HG03575 (cell line): Measurements from ENCODE around the gene SNX10.

Source experiments
- ATAC-seq: cut with Tn5 transposase; IDR thresholded peaks from one replicate; pipeline ENCODE4 v1.9.1; 2021; ENCODE audit not compliant: unreplicated experiment, insufficient number of reproducible peaks, low FRiP score; ENCODE audit errors: extremely low read depth

The SNX10 gene

DNA sequence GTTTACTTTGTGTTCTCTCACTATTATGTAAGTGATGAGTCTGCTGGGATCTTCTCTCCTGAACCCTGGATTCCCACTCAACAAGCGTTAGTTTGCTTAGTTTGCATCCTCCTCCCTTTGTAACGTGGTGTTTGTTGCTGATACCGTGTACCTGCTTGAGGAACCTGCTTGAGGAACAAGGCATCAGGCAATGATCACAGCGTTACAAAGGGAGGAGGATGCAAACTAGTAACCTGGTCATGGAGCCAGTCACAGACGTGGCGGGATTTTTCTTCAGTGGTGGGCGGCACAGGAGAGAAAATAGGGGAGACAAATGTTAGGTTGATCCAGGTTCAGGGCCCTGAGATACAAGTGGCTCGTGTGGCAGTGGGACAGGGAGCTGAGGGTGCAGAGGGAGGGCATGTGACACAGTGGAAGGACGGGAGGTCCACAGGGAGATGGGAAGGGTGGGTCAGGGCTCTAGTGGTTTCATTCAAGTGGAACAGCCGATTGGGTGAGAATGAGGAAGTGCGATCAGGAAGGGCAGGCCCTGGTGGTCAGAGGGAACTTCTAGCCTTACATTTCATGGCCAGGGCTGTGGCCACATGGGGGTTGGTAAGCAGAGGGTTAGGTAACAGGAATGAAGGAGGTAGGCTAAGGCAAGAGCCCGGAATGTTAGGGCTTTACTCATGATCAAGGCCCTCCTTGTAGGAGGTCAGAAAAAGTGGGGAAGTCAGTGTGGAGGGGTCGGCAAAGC lies 38.0 kb downstream of the SNX10 start:
- no peak for ATAC-seq

DNA sequence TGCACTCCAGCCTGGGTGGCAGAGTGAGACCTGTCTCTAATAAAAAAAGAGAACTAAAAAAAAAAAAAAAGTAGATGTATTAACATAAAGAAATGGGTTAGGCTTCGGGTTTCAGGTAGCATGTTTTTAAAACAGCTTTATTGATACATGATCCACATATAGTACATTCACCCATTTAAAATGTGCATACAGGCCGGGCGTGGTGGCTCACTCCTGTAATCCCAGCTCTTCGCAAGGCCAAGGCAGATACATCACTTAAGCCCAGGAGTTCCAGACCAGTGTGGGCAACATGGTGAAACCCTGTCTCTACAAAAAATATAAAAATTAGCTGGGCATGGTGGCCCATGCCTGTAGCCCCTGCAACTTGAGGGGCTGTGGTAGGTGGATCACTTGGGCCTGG lies 39.5 kb downstream of the SNX10 start:
- no peak for ATAC-seq

DNA sequence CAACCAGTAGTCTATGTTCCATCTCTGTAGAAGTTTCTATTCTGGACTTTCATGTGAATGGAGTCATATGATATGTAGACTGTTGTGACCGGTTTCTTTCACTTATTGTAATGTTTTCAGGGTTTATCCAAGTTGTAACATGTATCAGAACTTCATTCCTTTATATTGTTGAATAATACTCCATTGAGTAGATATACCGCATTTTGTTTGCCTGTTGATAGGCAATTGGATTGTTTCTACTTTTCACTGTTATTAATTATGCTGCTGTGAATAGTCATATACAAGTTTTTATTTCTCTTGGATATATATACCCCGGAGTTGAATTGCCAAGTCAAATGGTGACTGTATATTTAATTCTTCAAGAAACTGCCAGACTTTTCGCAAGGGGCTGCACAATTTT lies 40.1 kb downstream of the SNX10 start:
- no peak for ATAC-seq

DNA sequence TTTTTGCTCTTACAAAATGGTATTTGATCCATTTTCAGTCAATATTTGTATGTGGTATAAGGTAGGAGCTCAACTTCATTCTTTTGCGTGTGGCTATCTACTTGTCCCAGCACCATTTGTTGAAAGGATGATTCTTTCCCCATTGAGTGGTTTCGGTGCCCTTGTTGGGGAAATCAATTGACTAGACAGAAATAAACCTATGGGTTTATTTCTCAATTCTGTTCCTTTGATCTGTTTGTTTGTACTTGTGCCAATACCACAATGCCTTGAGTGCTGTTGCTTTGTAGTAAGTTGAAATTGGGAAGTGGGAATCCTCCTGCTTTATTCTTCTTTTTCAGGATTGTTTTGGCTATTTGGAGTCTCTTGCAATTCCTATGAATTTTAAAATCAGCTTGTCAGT lies 41.0 kb downstream of the SNX10 start:
- no peak for ATAC-seq

DNA sequence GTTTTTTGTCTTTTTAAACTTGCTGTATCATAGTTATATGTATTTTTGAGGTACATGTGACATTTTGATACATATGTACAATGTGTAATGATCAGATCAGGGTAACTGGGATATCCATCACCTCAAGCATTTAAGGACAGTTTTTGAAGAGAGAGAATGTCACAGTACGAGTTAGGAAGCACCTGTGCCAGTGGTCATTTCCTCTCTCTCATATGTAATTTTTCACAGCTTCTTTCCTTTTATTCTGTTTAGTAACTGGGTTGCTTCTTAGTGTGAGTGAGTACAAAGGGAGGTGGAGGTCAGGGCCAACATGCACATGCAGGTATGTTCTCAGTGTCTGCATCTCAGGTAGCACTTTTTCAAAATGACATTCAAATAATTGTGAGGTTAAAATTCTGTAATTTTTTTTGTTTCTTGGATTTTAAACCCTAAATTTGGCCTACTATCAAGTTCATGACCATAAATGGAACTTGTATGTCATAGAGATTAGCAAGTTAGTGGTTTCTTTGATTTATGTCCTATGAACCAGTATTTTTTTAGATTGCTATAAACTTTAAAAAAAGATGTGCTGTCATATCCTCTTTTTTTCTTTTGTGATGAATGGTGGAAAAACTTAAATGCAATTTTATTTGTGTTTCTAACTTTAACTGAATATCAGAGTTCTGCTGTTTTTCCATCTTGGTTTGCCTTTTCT lies 42.7 kb downstream of the SNX10 start:
- ATAC-seq = no peak

DNA sequence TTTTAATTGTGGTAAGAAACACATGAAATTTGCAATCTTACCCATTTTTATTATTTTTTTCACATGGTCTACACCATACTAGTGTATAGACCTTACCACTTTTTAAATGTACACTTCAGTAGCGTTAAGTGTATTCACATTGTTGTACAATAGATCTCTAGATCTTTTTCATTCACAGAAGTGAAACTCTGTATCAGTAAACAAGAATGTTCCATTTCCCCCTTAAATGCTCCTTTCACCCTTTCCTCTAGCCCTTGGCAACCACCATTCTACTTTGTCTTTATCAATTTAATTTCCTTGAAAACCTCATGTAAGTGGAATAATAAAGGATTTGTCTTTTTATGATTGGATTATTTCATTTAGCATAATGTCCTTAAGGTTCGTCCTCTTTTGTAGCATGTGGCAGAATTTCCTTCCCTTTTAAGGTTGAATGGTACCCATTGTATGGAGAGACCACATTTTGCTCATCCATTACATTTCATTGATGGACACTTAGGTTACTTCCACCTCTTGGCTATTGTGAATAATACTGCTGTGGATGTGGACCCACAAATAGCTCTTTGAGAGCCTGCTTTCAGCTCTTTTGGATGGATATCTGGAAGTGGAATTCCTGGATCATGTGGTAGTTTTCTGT lies 45.7 kb downstream of the SNX10 start:
- ATAC-seq = no peak

DNA sequence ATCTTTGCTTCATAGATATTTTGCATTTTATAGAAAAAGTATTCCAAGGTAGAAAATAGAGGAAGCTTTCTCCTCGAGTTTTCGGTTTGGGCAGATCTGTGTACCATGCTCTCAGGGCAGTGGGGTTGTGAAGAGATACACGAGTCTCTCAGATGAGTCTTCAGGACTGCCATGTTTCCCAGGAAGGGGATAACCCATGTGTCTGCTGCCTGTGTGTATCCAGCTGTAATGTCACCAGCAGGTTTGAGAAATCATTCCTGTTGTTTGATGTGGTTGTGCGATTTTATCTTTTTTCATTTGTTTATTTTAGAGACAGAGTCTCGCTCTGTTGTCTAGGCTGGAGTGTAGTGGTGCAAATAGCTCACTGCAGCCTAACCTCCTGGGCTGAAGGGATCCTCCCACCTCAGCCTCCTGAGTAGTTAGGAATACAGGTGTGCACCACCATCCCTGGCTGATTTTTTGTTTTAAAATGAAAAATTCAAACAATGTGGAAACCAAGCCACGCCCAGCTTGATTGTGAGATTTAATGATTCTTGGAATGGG lies 48.9 kb downstream of the SNX10 start:
- no peak for ATAC-seq

DNA sequence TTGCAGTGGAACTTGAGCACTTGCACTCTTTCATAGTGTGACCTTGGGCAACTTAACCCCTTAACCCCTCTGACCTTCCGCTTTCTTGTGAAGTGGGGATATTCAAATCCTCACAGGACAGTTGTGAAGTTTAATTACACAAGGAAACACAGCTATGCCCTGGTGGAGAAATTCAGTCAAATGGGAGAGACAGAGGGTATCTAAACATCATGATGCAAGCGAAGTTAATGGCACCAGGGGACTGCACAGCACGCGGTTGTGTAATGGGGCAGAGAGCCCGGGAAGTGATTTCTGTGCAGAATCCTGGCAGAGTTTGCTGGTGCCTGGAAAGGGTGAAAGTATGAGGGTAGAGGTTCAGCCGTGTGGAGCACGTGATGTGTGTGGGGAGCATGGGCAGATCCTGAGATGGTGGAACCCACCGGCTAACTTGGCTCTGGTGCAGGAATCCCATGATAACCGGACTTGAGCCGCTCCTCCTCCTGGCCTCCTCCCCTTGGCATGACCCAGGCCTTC lies 51.7 kb downstream of the SNX10 start:
- no peak for ATAC-seq

DNA sequence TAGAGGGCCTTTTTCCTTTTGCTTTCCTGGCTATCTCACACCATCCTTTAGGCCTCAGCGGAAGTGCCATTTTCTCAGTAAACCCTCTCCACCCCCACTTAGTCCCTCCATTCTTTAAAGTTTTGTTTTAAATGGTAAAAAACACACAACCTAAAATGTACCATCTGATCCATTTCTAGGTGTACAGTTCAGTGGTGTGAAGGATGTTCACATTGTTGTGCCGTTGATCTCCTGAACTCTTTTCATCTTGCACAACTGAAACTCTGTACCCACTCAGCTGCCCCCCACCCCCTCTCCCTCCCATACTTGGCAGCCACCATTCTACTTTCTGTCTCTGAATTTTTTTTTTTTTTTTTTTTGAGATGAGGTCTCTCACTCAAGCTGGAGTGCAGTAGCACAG lies 52.2 kb downstream of the SNX10 start:
- ATAC-seq = no peak

DNA sequence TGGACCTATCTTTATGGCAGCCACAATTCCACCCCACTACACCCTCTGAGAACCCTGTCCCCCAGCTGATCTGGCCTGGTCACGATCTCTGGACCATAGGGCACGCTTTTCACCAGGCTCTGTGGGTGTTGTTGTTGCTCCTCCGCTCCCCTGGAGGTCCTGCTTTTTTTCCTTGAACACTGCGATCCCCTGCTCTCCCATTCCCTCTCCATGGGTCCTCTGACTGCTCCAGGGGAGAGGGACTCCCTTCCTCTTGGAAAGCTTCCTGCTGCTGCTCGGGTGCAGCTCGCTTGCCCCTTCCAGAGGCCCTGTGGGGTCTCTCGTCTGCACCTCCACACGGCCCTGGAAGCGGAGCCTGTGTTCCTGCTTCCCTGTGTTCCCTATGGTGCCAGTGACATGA lies 53.5 kb downstream of the SNX10 start:
- ATAC-seq = no peak

DNA sequence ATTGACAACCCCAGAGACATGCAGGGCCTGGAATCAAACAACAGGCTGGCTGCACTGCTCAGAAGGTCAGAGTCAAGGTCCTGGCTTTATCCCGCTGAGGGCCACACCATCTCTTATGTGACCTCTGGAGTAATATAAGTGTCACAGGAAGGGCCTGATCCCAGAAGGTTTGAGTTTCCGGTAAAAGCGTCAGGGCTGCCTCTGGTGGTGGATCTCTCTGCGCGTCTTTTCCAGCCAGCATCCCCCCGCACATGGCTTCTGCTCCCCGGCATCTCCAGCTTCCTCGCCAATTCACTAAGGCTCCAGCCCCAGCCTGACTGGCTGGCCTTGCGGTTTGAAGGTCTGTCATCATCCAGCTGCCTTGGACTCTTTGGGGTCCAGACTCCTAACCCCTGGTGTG lies 54.2 kb downstream of the SNX10 start:
- ATAC-seq = no peak

DNA sequence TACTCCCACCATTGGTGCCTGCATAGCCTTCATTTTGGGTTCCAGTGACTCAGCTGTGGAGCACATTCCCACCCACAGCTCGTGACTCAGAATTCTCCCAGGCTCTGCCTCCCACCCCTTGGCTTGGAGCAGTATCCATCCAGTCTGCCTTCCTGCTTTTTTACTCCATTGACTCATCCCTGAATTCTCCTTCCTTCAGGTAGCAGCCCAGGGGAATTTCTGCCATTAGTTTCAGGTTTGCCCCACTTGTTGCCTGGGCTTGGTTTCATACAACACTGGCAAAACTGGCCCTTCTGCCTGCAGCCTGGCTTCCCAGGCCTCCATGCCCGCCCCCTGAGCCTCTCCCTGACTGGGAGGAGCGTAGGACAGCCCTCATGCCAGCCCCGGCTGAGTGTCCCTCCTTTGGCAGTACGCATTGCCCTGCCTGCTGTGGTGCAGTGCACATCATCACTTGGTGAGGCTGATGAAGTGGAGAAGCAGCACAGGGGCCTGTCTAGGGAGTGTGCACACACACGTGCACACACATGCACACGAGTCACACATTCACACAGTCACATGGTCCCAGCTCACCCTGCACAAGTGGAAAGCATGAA lies 55.0 kb downstream of the SNX10 start:
- ATAC-seq = no peak

DNA sequence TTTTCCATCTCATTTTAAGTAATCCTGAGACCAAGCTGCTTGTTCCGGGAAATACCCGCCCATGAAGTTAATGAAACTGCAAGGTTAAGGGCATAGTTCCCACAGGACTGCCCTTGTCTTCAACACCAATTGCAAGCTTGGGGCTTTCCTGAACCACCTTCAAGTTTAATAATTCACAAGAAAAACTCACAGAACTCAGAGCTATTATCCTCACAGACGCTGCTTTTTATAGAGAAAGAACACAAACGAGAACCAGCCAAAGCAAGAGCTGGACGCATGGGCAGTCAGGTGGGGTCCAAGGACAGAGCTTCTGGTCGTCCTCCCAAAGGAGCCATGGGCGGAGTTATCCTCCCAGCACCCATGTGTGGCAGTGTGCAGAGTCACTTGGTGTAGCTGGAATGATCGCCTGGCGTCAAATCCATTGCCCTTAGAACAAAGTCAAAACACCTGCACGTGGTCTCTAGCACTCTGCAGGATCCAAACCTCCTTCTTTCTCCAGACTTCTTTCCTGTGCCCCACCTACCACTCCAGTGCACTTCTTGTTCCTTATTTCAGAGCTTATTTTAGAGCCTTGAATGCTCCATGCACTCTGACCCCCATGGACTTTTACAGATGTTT lies 56.7 kb downstream of the SNX10 start:
- no peak for ATAC-seq

DNA sequence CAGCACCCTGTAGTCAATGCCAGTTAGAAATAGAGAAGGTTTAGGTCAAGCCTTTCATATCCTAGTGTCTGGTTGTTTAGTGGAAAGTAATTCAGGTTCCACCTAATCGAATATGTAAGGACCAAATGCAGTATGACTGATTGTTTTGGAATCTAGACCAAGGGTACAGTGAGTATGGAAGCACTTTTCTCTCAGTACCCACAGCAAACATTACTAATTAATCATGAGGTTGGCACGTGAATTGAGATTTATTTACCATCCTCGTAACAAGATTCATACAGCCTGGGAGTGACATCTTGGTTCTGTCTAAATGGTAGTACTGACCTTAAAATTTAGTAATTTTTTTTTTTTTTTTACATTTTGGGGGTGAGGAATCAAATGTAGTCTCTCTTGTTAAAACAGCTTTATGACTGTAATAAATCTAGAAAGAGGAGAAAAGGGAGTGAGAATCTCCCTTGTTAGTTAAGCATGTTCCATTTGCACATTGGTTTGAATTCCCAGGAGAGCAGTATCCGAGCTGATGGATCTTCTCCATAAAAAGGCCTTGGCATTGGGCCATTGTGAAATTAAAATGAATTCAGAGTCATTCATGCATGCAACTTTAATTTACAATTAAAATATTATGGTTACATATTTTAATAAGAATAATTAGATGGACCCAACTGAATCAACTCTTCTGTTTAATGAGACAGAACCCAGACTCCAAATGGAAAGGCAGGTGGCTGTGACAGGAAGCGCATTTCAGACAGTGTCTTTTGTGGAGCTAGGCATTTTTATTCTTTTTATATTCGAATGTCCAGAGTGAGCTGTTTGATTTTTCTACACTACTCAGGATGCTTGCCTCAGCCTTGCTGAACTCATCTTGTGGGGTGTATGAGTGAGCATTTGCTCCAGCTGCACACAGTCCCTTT lies 57.6 kb downstream of the SNX10 start:
- no peak for ATAC-seq

DNA sequence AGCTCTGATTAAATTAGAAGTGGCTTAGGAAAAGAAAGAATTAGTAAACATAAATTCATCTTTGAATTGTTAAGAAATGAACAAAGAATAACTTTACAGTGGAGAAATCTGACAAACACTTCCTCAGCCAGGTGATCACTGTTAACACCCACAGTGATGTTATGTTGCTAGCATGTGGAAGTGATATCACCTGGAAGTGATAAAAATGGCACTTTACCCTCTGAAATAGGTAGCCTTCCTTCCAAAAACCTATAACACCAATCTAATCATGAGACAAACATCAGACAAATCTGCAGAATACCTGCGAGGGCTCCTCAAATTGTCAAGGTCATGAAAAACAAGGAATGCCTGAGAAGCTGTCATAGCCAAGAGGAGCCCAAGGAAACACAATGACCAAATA lies 59.5 kb downstream of the SNX10 start:
- no peak for ATAC-seq

DNA sequence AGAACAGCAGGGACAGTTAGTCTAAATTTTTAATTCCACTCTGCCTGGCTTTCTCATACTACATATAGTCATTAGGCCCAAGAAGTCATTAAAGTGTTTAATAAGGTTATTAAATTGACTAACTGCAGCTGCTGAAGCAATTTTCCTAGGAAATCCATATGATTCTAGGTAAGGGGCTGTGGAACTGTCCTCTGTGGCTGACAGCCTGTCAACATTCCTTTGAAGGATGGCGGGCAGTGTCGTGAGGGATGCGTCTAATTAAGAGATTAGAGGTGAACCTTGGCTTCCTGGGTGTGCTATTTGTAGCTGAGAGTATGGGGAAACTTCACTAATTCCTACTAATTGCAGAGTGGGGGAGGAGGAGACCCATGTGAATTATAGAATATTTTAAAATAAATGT lies 64.6 kb downstream of the SNX10 start:
- no peak for ATAC-seq

DNA sequence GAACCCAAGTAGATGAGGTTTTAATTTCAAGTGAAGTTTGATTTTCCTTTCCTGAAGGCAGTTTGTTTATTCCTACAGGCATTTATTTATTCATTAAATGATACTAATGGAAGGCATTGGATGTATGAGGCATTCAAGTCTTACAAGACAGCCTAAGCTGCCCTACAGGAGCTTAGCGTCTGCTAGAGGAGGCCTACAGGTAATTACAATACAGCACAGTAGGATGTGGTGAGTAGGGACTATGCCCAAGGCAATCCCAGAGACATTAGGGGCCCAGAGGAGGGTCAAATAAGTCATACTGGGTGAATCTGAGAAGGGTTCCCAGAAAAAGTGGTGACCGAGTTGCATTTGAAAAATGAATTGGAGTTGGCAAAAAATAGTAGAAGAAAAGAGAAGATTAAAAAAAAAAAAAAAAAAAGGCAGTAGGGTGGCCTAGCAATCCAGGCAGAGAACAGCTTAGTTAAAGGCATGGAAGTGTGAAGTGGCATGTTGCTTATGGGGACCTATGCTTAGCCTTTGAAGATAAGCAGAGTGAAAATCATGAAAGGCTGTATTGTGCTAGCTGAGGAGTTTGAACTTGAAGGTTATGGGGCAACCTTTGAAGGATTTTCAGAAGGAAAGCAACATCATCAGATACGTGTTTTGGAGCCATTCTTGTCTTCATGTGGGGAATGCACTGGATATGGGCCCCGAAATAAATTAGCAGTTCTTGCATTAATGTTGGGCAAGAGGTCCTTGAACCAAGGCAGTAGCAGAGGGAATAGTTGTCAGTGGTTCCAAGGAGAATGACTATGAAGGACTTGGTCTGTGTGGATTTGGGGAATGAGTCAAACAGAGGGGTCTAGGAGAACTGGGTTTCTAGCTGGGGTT lies 65.5 kb downstream of the SNX10 start:
- ATAC-seq = no peak
